Stimulated activated CD4-positive, alpha-beta T cell treated with anti-CD3 and anti-CD28 coated beads, Interleukin-2, amount 100 ng/mL, for 4 hours (primary cell): ENCODE data around the gene GBP5.
"Not testable (repeated sequence)": the region's sequence is repeated elsewhere in the genome, so short reads cannot be mapped to it uniquely, and the experiment has no call there.

Experiments
- DNase-seq: peaks from one replicate; pipeline ENCODE4 v3.0.0-alpha.2; 2020; ENCODE audit warnings: low read depth

GBP5 gene, protein sequence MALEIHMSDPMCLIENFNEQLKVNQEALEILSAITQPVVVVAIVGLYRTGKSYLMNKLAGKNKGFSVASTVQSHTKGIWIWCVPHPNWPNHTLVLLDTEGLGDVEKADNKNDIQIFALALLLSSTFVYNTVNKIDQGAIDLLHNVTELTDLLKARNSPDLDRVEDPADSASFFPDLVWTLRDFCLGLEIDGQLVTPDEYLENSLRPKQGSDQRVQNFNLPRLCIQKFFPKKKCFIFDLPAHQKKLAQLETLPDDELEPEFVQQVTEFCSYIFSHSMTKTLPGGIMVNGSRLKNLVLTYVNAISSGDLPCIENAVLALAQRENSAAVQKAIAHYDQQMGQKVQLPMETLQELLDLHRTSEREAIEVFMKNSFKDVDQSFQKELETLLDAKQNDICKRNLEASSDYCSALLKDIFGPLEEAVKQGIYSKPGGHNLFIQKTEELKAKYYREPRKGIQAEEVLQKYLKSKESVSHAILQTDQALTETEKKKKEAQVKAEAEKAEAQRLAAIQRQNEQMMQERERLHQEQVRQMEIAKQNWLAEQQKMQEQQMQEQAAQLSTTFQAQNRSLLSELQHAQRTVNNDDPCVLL

DNA sequence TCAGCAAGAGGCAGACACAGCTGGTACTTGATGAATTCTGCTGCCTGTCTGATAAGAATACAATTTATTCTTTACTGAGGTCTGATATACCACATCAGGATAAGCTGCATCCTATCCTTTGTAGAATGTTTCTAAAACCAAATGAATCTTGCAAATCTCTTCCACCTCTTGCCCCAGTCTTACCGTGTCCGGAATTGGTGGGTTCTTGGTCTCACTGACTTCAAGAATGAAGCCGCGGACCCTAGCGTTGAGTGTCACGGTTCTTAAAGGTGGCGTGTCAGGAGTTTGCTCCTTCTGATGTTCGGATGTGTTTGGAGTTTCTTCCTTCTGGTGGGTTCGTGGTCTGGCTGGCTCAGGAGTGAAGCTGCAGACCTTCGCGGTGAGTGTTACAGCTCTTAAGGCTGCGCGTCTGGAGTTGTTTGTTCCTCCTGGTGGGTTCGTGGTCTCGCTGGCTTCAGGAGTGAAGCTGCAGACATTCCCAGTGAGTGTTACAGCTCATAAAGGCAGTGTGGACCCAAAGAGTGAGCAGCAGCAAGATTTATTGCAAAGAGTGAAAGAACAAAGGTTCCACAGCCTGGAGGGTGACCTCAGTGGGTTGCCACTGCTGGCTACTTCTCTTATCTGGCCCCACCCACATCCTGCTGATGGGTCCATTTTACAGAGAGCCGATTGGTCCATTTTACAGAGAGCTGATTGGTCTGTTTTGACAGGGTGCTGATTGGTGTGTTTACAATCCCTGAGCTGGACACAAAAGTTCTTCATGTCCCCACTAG is at the start of gene GBP5:
TSS of gene GBP5 (minus strand) at position 592 of the 773 bp plus-strand sequence. CDS start 3,305 bp downstream, outside the sequence.
- DNase-seq, result peak; percentile 63

DNA sequence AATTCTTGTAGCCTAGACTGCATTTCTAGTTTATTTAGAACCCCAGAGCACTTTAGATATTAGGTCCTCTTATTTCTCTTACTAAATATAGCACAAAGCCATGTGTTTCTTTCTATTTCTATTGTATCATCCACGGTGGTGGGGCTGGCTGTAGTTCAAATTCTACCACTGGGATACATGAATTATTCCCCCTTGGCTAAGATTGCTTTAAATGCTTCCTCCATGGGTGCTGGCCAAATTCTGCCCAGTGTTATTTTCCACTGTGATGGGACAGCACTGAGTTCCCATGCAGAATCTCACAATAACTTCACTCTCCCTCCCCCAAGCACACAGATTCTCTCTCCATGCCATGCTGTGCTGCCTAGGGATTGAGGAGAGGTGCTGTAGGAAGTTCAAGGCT is 49.7 kb upstream of the GBP5 start:
- no peak for DNase-seq

GRCh38 chr1:89312572-89312971 is 39.9 kb upstream of the GBP5 start:
- no peak for DNase-seq

DNA sequence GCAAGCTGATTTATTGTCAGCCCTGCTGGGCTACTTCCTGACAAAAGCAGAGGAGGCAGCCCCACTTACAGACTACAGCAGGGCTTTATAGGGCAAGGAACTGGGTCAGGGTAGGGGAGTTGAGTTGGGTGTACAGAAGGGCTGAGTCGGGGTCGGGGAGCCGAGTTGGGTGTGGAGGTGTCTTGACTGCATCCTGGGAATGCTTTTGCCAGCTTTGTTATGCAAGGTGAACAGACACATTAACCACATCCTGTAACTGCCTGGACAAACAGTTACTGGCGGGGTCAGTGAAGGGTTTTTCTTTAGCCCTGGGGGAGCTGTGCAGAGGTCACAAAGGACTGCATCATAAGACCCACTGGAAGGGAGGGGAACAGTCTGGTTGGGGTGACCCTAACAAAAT is 39.1 kb upstream of the GBP5 start:
- no peak for DNase-seq

GRCh38 chr1:89310976-89311375 is 38.3 kb upstream of the GBP5 start:
- DNase-seq, result no peak

DNA sequence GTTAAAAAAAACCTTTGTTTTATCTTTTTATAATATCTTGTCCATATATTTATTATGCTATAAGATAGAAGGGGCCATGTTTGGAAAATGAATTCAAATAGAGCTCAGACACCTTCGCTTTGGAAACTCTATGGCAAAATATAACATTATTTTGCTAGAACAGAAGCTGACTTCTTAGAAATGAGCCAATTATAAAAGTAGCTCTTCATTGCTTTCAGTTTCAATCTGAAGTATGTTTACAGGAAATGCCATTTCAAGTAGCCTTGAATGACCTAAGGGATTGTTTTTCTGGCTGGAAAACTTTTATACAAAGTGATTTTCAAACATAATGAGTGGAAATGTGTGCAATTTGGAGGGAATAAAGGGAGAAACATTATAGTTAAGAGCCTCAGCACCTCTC is 37.8 kb upstream of the GBP5 start:
- DNase-seq, result no peak

DNA sequence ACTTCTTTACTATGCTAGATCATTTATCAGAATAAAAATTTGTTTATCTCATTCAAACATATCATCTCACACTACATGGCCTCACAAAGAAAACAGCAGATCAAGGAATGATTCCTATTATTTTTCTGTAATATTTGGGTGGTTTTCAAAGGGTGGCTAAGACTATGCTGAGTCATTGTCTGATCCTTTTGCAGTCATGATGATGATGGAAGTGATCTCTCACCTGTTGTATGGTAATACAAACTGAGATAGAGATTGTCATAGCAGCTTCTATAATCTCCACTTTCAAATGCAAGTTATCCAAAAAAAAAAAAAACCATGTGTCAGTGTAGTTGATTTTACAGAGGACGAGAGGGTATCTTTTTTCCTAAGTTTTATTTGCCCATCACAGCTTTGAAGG is 37.2 kb upstream of the GBP5 start:
- no peak for DNase-seq

DNA sequence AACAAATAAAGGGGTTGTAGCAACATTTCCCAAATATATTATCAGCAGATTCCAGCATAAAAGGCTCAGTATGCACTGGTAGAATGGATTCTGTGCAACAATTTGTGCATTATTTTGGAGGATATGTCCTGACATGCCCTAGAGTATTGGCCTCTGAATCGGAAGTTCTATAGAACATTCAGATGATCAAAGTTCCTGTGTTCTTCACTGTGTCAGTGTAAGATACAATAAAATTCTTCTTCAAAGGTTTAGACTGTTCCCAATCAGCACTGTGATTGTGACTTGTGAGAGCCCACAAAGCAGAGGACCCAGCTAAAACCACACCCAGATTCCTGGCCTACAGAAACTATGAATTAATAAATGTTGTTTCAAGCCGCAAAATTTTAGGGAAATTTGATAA is 33.6 kb upstream of the GBP5 start:
- DNase-seq, result no peak

- no peak for DNase-seq
These were observed 32.8 kb upstream of the GBP5 start for GRCh38 chr1:89305493-89305892.

DNA sequence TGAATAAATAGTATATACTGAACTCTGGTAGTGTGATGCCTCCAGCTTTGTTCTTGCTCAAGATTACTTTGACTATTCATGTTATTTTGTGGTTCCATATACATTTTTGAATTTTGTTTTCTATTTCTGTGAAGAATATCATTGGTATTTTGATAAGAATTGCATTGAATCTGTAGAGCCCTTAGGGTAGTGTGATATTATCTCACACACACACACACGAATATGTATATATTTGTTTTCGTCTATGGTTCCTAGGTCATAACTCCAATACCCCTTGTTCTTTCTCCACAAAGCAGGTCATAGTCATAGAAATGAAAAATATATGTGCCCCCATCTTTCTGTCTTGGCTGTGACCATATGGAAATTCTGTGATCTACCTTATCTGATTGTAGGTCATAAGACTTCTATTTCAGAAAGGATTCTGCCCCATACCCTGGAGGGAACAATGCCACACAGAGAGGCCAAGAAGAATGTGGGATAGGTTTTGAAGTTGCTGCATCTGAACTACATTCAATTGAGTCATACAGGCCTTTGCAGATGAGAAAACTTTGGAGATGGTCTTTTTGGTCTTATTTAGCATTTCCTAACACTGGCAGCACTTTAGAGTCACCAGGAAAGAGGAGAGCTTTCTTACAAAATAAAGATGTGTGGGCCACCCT is 32.0 kb upstream of the GBP5 start:
- DNase-seq, result no peak

GRCh38 chr1:89302697-89303332 is 30.2 kb upstream of the GBP5 start:
- no peak for DNase-seq

GRCh38 chr1:89299739-89300463 is 27.2 kb upstream of the GBP5 start:
- not testable (repeated sequence) for DNase-seq

- DNase-seq, result no peak
These were observed 25.8 kb upstream of the GBP5 start for GRCh38 chr1:89298461-89298860.

DNA sequence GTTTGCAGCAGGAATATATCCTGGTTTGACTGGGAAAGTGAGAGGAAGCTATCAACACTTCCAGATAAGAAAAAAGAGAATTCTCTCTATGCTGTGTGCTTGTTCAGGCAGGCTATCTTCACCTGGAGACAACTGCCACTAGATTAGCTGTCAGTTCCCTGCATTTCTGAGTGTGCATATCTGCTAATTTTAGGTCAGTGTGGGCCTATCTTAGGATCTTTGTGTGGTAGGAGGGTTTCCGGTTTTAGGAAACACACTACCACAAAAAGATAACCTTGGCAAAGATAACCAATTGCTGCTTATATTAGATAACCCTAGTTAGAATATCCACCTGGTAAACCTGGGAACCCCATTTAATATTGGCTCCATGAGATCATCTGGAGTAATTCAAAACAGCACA is 22.5 kb upstream of the GBP5 start:
- DNase-seq, result no peak

- DNase-seq, result no peak
These were observed 18.6 kb upstream of the GBP5 start for GRCh38 chr1:89291276-89291675.

DNA sequence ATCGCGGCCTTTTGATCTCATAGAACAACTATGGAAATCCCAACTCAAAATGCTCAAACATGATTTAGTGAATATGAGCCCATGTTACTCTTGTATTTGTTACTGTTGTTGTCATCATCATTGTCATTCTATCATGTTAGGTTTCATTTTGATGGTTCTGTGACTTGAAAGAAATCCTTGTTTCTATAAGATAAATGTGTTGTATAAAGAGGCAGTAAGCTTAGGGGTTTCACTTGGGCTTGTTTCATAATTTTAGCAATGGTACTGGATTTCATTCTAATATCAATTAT is 15.3 kb upstream of the GBP5 start:
- DNase-seq, result no peak

GRCh38 chr1:89287181-89288050 is 14.8 kb upstream of the GBP5 start:
- DNase-seq, result no peak

DNA sequence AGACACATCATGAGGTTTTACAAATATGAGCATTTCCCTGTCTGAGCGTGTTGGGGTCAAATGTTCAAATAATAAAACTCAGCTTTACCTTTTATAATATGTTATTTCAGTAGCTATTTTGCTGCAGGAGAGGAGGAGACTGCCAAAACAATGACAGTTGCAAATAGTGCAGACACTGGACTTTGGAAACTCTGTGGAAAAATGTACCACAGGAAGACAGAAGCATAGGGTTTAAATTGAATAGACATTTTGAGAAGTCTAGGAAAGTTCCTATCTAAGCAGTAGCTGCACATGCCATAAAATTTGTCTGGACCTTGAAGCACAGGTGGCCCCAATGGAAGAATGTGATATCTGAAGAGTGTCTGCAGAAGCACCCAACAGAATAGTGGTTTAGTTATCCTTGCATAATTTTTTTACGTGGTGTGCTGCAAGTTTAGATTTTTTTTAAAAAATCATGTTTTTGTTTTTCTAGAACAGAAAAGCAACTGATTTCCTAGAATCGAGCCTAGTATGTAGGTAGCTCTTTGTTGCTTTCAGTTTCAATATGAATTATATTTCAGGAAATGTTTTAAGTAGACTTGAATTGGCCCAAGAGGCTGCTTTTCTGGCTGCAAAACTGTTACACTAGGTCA is 14.0 kb upstream of the GBP5 start:
- no peak for DNase-seq

GRCh38 chr1:89285745-89286380 is 13.2 kb upstream of the GBP5 start:
- DNase-seq, result no peak
